Measurements from ENCODE around the gene UPP1. TPM values are rescaled to one million over a fixed set of nuclear protein-coding genes. Genes with fewer than 3 reads are reported as not detected.

UPP1 gene
- total RNA-seq, 1 donor: 2.2 TPM

GRCh38 chr7:48148311-48148710 lies 59.2 kb downstream of the UPP1 start:
- DNase-seq (ENCODE audit: low read depth in 2 of 3, low spot score in 2 of 3): no peak

- DNase-seq (ENCODE audit: low read depth in 2 of 3, low spot score in 2 of 3): no peak
Observed at GRCh38 chr7:48149058-48149457, 60.0 kb downstream of the UPP1 start.

GRCh38 chr7:48150086-48150485 lies 61.0 kb downstream of the UPP1 start:
- DNase-seq (ENCODE audit: low read depth in 2 of 3, low spot score in 2 of 3): no peak

- DNase-seq (ENCODE audit: low read depth in 2 of 3, low spot score in 2 of 3): no peak
Observed at GRCh38 chr7:48154792-48155413, 65.8 kb downstream of the UPP1 start.

Other genes starting within 250 kb of the UPP1 start
- gene PKD1L1, start 140.8 kb upstream of the UPP1 start, total RNA-seq: under 0.01 TPM
- gene HUS1, start 109.7 kb upstream of the UPP1 start, total RNA-seq: 12.9 TPM
- gene SUN3, start 60.2 kb upstream of the UPP1 start, total RNA-seq: not detected
- 0.27 TPM for gene C7orf57, start 53.7 kb upstream of the UPP1 start, total RNA-seq
- 4.3 TPM for gene ABCA13, start 82.2 kb downstream of the UPP1 start, total RNA-seq

Measured in hematopoietic multipotent progenitor cell (in vitro differentiated cells).